Smooth muscle cell of the pulmonary artery (primary cell): Measurements from ENCODE around the gene RIMS3. TPM values are rescaled to one million over a fixed set of nuclear protein-coding genes. Genes with fewer than 3 reads are reported as not detected.

Experiments
- total RNA-seq: library from RNA; depleted of rRNA; stranded (reverse); fragments of >200 nt; gene quantifications from 2 replicates; pipeline ENCODE4 v1.2.3, GENCODE V29; 2014

The RIMS3 gene
- total RNA-seq, result 0.86 and 1.8 TPM in 2 replicates

GRCh38 chr1:40665335-40666171 lies at the start of gene RIMS3:
Gene RIMS3, minus strand, starts transcription at chr1:40665682. Its CDS starts 23,757 bp downstream, at chr1:40641925.

GRCh38 chr1:40691538-40692428 lies 26.3 kb upstream of the RIMS3 start, which contains the start of gene NFYC:
Gene NFYC, plus strand, starts transcription at chr1:40691704. Its CDS starts 47,140 bp downstream, at chr1:40738844.

Other genes with a start within 250 kb of the RIMS3 start
- 1.8 and 3.7 TPM in 2 replicates for gene ZFP69B, start 215.2 kb downstream of the RIMS3 start, total RNA-seq
- gene ZFP69, start 188.4 kb downstream of the RIMS3 start, total RNA-seq, result 2.1 and 3.1 TPM in 2 replicates
- 3.5 and 6.1 TPM in 2 replicates for gene EXO5, start 156.9 kb downstream of the RIMS3 start, total RNA-seq
- 2.7 and 3.0 TPM in 2 replicates for gene ZNF684, start 134.0 kb downstream of the RIMS3 start, total RNA-seq
- 22.3 and 22.5 TPM in 2 replicates for gene NFYC, start 26.0 kb upstream of the RIMS3 start, total RNA-seq
- gene KCNQ4, start 118.1 kb upstream of the RIMS3 start, total RNA-seq, result 0.53 and 1.2 TPM in 2 replicates
- gene CITED4, start 196.7 kb upstream of the RIMS3 start, total RNA-seq, result 3.5 and 8.6 TPM in 2 replicates